NOMO-1 (cell line): ENCODE measurements around the gene APOC4.
"Not testable (repeated sequence)": the region's sequence is repeated elsewhere in the genome, so short reads cannot be mapped to it uniquely, and the experiment has no call there.

Source experiments
- DNase-seq, 2 experiments: peaks; one replicate each; lab custom pipeline; 2025; ENCODE audit not compliant: unreplicated experiment in 2 of 2; lab: John Stamatoyannopoulos, UW

APOC4 gene

DNA sequence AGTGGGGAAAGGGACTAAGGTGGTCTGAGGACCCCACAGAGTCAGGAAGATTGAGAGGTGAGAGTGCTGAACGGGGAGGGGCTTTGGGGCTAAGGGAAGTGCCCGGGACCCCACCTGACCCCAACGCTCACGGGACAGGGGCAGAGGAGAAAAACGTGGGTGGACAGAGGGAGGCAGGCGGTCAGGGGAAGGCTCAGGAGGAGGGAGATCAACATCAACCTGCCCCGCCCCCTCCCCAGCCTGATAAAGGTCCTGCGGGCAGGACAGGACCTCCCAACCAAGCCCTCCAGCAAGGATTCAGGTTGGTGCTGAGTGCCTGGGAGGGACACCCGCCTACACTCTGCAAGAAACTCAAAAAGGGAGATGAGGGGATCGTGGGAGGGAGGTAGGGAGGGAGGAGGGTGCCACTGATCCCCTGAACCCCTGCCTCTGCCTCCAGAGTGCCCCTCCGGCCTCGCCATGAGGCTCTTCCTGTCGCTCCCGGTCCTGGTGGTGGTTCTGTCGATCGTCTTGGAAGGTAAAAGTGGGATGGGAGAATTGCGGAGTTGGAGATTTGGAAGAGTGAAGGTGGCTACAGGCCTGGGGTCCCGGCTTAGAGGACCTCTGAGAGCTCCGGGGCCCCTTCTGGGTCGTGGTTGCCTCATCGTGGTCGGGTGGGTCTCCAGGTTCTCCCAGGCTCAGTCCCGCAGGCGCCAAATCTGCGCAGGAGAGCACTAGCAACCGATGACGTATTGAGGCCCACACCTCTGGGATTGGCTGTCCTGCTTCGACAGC, 27.4 kb upstream of the APOC4 start, which contains the start of gene APOC1:
Gene APOC1, plus strand, starts transcription at position 176 of the 774 bp plus-strand sequence. Its CDS starts 284 bp downstream, at position 460.
- DNase-seq: peak; percentile 77 to 88

DNA sequence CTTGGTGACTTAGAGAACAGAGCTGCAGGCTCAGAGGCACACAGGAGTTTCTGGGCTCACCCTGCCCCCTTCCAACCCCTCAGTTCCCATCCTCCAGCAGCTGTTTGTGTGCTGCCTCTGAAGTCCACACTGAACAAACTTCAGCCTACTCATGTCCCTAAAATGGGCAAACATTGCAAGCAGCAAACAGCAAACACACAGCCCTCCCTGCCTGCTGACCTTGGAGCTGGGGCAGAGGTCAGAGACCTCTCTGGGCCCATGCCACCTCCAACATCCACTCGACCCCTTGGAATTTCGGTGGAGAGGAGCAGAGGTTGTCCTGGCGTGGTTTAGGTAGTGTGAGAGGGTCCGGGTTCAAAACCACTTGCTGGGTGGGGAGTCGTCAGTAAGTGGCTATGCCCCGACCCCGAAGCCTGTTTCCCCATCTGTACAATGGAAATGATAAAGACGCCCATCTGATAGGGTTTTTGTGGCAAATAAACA, 17.8 kb upstream of the APOC4 start:
- DNase-seq: no peak

DNA sequence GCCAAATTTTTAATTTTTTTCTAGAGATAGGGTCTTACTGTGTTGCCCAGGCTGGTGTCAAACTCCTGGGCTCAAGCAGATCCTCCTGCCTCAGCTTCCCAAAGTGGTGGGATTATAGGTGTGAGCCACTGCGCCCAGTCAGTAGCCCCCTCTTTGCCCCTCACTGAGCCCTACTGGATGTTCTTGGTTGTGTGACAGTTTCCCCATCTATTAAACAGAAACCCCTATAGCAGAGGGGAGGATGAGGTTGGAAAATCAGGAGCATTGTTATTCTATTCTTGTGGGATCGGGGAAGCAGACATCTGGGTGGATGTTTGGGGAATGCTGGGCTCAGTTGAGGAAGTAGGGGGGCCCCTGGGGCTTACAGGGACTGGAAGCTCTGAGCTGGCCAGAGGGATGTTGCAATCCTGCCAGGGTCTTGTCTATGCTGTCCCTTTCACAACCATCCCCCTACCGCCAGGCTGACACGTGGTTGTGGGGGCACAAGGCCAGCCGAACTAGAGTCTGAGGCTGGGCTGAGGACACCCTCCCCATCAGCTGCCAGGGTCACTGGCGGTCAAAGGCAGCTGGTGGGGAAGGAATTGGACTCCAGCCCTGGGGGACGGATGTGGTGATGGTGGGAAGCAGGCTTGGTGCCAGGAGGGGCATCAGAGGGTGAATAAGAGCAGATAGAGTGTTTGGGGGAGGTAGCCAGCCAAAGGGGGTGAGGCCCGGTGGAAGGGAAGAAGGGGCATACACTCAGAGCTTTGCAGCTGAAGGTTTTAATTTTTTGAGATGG, 16.7 kb upstream of the APOC4 start:
- DNase-seq: peak; percentile 34 to 57

DNA sequence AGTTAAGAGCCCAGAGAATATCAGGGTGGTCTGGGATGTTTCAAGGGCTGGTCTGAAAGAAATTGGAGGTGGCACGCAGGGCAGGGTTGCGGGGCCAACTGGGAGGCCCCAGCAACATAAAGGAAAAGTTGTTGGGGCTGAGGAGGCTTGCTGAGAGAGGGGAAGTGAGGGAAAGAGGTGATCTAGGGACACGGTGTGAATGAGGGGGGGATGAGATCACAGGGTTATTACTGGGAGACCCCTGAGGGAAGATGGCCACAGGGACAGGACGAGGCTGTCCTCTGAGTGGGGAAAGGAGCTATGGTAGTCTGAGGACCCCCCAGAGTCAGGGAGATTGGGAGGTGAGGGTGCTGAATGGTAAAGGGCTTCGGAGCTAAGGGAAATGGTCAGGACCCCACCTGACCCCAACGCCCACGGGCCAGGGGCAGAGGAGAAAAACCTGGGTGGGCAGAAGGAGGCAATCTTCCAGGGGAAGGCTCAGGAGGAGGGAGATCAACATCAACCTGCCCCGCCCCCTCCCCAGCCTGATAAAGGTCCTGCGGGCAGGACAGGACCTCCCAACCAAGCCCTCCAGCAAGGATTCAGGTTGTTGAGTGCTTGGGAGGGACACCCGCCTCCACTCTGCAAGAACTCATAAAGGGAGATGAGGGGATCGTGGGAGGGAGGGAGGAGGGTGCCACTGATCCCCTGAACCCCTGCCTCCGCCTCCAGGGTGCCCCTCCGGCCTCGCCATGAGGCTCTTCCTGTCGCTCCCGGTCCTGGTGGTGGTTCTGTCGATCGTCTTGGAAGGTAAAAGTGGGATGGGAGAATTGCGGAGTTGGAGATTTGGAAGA, 15.6 kb upstream of the APOC4 start:
- not testable (repeated sequence) for DNase-seq

DNA sequence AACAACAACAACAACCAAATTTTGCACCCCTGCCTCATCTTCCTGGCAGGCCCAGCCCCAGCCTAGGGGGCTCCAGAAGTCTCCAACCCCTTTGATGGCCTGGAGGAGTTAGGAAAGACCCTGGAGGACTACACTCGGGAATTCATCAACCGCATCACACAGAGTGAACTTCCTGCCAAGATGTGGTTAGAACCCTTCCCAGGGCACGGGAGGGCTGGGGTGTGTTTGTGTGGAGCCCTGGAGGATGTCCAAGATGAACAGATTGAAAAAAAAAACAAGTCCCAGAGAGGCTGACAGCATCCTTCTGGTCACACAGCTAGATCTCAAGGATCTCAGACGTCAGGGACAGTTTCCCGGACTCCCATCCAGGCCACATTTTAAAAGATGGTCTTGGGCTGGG, 14.3 kb upstream of the APOC4 start:
- no peak for DNase-seq

DNA sequence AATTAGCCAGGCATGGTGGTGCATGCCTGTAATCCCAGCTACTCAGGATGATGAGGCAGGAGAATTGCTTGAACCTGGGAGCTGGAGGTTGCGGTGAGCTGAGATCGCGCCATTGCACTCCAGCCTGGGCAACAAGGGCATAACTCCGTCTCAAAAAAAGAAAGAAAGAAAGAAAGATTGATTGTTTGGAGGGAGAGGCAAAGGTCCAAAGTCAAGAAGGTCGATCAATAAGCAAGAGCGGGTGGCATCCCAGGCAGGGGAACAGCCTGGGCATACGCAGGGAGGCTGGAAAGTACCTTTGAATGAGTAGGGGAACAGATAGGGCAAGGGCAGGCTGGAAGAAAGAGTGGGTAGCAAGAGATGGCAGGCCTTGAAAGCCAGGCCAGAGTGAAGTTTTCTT, 11.9 kb upstream of the APOC4 start:
- DNase-seq: no peak

DNA sequence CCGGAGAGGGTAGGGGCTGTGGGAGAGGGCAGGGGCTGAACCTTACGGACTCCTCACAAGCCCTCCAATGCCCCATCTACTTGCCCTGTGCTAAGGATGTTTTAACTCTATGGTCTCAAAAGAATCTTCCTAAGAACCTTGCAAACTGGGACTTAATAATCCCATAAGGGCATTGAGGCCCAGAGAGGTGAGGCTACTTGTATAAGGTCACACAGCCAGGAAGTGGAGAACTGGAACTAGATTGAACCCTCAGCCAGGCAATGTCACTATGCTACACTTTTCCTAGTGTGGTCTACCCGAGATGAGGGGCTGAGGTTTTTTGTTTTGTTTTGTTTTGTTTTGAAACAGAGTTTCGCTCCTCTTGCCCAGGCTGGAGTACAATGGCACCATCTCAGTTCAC, 10.5 kb upstream of the APOC4 start:
- DNase-seq: no peak

DNA sequence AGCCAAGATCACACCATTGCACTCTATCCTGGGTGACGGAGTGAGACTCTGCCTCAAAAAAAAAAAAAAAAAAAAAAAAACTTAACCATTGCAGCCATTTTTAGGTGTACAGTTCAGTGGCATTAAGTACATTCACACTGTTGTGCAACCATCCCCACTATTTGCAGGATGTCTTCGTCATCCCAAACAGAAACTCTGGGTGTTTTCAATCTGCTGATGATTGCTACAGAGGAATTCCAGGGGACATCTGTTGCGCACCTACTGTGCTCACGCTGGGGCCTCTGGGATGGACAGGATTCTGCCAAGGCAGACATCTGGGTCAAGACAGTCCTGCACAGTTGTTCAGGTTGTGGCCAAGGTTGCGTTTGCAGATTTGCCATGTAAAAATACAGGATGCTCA, 2.4 kb upstream of the APOC4 start:
- peak in 1 of 2 experiments; percentile 1 for DNase-seq

DNA sequence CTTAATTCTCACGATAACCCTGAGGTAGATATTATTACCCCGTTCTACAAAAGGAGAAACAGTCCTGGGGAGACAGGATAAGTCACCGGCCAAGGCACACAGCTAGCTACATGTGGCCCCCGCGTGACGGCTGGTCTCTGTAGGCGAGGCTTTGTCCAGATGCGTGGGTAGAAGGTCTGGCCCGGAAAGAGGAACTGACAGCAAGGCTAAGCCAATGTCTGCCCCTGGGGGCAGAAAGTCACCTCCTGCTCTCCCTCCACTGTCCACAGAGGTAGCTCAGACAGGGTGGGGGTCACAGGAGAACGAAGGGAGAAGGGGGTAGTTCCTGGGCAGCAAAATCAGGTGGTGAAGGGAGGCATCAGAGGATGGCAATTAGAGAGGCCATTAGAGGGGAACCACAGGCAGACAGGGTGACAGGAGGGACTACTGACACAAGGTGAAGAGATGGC, 1.8 kb downstream of the APOC4 start:
- peak; percentile 67 to 76 for DNase-seq

DNA sequence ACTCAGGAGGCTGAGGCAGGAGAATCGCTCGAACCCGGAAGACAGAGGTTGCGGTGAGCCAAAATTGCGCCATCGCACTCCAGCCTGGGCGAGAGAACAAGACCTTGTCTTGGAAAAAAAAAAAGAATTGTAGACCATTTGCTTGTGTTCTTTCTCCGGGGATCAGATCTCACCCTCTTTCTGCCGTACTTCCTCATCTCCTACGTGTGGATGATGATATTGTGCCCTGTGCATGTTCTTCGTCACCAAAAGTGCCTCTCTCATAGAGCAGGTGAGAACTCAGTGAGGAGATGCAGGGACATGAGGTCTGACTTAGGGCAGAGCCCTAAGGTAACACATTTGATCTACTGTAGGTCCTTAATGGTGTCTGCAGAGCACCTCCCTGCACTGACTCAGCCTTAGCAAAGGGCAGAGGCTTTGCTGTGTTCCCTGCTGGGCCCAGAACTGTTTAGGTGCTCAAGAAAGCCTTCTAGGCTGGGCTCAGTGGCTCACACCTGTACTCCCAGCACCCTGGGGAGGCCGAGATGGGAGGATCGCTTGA, 5.1 kb downstream of the APOC4 start:
- peak; percentile 59 to 80 for DNase-seq

DNA sequence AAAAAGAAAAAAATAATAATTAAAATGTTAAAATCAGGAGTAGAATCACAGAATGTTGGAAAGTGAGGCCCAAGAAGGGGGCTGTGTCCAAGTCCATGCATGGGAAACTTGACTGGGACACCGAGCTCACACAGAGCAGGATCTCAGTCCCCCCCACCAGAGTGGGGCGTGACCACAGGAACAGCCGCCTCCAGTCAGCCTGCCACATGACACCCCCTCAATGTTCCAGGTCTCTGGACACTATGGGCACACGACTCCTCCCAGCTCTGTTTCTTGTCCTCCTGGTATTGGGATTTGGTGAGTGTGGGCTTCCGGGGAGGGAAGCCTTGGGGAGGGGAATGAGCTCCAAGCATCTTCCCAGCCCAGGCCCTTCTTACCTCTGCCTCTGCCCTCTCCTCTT, 6.2 kb downstream of the APOC4 start:
- no peak for DNase-seq

DNA sequence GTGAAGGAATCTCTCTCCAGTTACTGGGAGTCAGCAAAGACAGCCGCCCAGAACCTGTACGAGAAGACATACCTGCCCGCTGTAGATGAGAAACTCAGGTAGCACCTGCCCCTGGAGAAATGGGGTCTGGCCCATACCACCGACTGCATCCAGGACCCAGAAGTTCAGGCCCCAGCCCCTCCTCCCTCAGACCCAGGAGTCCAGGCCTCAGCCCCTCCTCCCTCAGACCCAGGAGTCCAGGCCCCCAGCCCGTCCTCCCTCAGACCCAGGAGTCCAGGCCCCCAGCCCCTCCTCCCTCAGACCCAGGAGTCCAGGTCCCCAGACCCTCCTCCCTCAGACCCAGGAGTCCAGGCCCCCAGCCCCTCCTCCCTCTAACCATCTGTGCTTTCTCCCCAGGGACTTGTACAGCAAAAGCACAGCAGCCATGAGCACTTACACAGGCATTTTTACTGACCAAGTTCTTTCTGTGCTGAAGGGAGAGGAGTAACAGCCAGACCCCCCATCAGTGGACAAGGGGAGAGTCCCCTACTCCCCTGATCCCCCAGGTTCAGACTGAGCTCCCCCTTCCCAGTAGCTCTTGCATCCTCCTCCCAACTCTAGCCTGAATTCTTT, 6.8 kb downstream of the APOC4 start:
- DNase-seq: no peak

DNA sequence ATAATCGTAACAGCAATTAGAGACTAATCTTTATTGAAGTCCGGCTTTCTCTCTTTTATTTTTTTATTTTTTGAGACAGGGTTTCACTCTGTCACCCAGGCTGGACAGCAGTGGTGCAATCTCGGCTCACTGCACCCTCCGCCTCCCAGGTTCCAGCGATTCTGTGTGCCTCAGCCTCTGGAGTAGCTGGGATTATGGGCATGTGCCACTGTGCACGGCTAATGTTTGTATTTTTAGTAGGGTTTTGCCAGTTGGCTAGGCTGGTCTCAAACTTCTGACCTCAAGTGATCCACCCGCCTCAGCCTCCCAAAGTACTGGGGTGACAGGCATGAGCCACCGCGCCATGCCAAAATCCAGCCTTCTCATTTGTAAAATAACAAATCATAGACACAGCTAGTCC, 7.5 kb downstream of the APOC4 start:
- DNase-seq: no peak

DNA sequence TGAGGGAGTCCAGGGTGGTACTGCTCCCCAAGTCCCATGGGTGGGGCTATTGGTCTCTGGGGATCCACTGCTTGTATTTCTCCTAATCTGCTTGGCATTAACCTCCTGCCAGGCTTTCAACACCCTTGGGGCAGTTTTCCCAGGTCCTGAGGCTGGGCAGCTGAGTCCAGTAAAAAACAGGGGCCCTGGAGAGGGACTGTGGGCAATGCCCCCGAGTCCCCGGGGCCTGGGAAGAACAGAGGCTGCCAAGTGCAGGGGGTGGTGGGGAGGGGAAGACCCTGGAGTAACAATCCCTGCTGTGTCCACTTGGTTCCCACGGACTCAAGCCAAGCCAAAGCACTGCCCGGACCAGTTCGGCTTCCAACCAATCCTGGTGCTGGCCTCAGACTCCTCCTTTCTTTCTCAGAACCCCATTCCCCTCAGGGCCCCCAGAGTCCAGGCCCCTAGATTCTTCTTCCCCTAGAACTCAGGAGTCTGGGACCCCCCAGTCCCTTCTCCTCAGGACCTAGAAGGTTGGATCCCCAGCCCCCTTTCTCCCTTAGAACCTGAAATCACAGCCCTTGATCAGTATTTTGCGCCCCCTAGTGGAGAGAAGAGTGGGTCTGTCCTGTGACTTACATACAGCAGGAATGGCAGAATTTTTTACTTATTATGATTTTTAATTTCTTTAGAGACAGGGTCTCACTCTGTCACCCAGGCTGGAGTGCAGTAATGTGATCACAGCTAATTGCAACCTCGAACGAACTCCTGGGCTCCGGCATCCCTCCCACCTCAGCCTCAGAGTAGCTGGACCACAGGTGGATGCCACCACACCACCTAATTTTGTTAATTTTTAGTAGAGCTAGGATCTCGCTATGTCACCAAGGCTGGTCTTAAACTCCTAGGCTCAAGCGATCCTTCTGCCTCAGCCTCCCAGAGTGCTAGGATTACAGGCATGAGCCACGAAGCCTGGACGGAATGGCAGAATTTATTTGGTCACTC, 9.4 kb downstream of the APOC4 start:
- DNase-seq: peak; percentile 43 to 52

DNA sequence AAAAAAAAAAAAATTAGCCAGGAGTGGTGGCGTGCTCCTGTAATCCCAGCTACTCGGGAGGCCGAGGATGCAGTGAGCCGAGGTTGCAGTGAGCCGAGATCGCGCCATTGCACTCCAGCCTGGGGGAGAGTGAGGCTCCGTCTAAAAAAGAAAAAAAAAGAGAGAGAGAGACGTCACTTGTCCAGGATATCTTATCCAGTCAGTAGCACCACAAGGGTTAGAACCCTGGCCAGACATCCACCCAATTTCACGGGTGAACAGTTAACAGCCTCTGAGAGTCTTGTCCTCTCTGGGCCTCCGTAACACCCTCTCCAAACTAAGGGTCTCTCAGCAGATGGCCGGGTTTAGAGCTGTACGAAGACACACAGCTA, 12.2 kb downstream of the APOC4 start:
- no peak for DNase-seq

DNA sequence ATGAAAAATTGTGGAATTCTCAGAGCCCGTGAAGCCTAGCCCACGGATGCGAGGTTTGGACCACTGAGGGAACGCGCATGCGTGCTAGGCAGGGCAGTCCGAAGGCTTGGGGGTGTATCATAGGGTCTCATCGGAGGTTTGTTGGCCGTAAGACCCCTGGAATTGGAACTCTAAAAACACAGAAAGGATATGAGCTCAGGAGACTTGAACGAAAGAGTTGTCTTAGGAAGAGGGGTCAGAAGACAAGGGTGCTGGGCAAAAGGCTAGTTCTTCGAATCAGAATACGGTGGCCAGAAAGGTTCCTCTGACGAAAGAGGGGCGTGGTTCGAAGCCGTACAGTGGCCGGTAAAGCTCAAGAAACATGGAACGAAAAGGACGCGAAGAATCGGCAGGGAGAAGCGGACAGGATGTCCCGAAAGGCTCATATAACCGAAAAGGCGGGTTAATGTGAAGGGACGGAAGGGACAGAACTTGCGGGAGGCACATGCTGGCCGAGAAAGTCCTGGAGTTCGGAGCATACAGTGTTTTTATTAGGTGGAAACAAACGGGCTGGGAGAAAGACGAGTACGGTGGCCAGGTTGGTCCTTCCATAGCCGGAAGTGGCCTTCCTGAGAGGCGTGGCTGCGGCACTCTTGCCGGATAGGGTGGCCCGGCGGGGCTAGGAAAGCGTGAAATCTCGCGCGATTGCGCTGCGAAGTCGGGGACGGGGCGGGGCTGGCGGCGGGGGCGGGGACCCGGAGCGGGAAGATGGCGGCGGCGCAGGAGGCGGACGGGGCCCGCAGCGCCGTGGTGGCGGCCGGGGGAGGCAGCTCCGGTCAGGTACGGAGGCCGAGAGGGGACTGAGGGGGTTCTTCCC, 12.8 kb downstream of the APOC4 start, which contains the start of gene CLPTM1:
Gene CLPTM1, plus strand, starts transcription at position 732 of the 856 bp plus-strand sequence. Its CDS starts 16 bp downstream, at position 748.
- peak; percentile 93 to 95 for DNase-seq

DNA sequence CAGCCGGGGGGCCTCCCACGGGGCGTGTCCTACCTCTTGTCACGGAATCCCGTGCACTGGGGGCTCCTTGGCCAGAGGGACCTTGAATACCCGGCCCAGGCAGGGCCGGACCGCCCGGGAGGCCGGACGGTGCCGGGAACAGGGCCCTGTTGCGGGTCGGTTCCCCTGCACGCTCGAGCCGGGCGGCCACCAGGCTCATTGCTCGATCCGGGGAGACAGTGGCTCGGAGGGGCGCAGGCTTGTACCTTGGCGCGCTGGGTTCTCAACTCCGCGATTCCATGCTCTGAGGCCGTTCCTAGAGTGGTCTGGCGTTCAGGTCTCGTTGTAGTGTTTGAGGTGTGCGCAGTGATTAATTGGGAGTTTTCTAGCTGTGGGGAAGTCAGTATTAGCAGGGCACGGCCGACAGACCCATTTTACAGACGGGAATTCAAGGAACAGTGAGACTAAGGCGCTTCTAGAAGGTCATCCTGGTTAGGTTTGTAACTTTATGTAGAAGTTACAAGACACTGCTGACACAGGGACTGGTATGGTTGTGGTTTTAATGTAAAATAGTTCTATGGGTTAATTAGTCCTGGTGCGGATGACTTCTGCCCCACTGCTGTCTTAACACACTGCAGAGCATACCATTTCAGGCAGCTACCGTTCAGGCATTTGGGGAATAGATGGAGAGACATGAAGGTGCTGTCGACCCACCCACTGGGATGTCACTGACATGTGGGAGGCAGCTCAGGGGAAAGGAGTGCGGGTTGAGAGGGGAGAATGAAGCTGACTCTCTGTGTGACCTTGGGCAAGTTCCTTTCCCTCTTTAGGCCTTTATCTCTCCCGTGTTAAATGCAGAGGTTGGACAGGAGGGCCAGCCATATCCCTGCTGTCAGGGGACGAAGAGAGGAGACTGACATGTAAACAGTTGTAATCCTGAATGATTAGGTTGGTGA, 13.7 kb downstream of the APOC4 start:
- DNase-seq: peak in 1 of 2 experiments; percentile 6
